Naive thymus-derived CD4-positive, alpha-beta T cell (primary cell): Measurements from ENCODE around the gene TMA7B. TPM values are rescaled to one million over a fixed set of nuclear protein-coding genes. Genes with fewer than 3 reads are reported as not detected.
"Not testable (repeated sequence)": the region's sequence is repeated elsewhere in the genome, so short reads cannot be mapped to it uniquely, and the experiment has no call there.

Experiments used
- ATAC-seq: fragments of 150-1000 bp; cut with Tn5 transposase; 2 replicates; pipeline ENCODE4 v1.10.0; 2021; ENCODE audit warnings: mild to moderate bottlenecking, moderate library complexity
- CTCF ChIA-PET: fragments of 350-600 bp; sonication (Branson Sonifier 250); formaldehyde crosslinking; loops from one replicate; lab custom pipeline; 2021; ENCODE audit warnings: antibody characterized with exemption; lab: Charles Lee
- POLR2A ChIA-PET: fragments of 350-600 bp; sonication (Branson Sonifier 250); formaldehyde crosslinking; loops from one replicate; lab custom pipeline; 2021; ENCODE audit warnings: antibody characterized with exemption, inconsistent platforms; lab: Charles Lee
- DNase-seq, 9 donors: peaks; one replicate each; pipeline versions ENCODE4 v3.0.0 to v3.0.0-alpha.2; 2020 to 2022; ENCODE audit warnings: mixed read lengths in 1 of 9
- H3K27ac ChIP-seq: one replicate; pipeline ENCODE4 v1.7.0; 2013; ENCODE audit warnings: mild to moderate bottlenecking, low read depth, low read length, moderate library complexity
- H3K27me3 ChIP-seq, 2 donors: one replicate each; pipeline ENCODE4 v1.7.0; 2013; ENCODE audit warnings: low read length in 2 of 2, mild to moderate bottlenecking in 2 of 2, moderate library complexity in 2 of 2; ENCODE audit not compliant: control insufficient read depth in 2 of 2, insufficient read depth in 2 of 2
- H3K36me3 ChIP-seq, 3 experiments: 1 replicate in 2 of 3; 2 replicates in 1 of 3; pipeline ENCODE4 v1.7.0; 2013; ENCODE audit warnings: low read length in 3 of 3, mild to moderate bottlenecking in 3 of 3, moderate library complexity in 1 of 3; ENCODE audit not compliant: insufficient read depth in 3 of 3, control insufficient read depth in 2 of 3
- H3K4me1 ChIP-seq, 2 donors: one replicate each; pipeline ENCODE4 v1.7.0; 2013; ENCODE audit warnings: low read length in 2 of 2, mild to moderate bottlenecking in 2 of 2, moderate library complexity in 1 of 2; ENCODE audit not compliant: control insufficient read depth in 2 of 2, insufficient read depth in 2 of 2
- H3K4me3 ChIP-seq: 2 replicates; pipeline ENCODE4 v1.7.0; 2013; ENCODE audit warnings: mild to moderate bottlenecking, low read length
- H3K9me3 ChIP-seq, 3 experiments: 1 replicate in 2 of 3; 2 replicates in 1 of 3; pipeline ENCODE4 v1.7.0; 2013; ENCODE audit warnings: low read length in 3 of 3; ENCODE audit not compliant: control insufficient read depth in 2 of 3
- H3K27ac Mint-ChIP-seq, 9 donors: one replicate each; pipeline ENCODE4 v1.8.0; 2020 to 2022; ENCODE audit warnings: mixed read lengths in 9 of 9, mild to moderate bottlenecking in 8 of 9, moderate library complexity in 5 of 9, inconsistent platforms in 2 of 9
- H3K27me3 Mint-ChIP-seq, 5 donors: one replicate each; pipeline ENCODE4 v1.8.0; 2021 to 2022; ENCODE audit warnings: mixed read lengths in 5 of 5, mild to moderate bottlenecking in 1 of 5
- H3K36me3 Mint-ChIP-seq, 5 donors: one replicate each; pipeline ENCODE4 v1.8.0; 2020 to 2022; ENCODE audit warnings: mixed read lengths in 5 of 5, mild to moderate bottlenecking in 3 of 5, inconsistent platforms in 1 of 5
- H3K4me1 Mint-ChIP-seq, 7 donors: one replicate each; pipeline ENCODE4 v1.8.0; 2020 to 2022; ENCODE audit warnings: mixed read lengths in 7 of 7, mild to moderate bottlenecking in 3 of 7, inconsistent platforms in 1 of 7
- H3K4me3 Mint-ChIP-seq, 10 donors: one replicate each; pipeline ENCODE4 v1.8.0; 2020 to 2022; ENCODE audit warnings: mild to moderate bottlenecking in 10 of 10, mixed read lengths in 10 of 10, moderate library complexity in 6 of 10, inconsistent platforms in 2 of 10
- H3K9me3 Mint-ChIP-seq, 11 donors: one replicate each; pipeline ENCODE4 v1.8.0; 2020 to 2022; ENCODE audit warnings: mixed read lengths in 11 of 11, mild to moderate bottlenecking in 4 of 11, inconsistent platforms in 1 of 11, moderate library complexity in 1 of 11
- intact Hi-C, 2 donors: fragments of 100-400 bp; cut with micrococcal nuclease; formaldehyde crosslinking; loops; one replicate each; pipeline ENCODE4 v1.15.1; 2023
- polyA plus RNA-seq, 2 donors: library from polyadenylated mRNA; unstranded; fragments of 300-500 nt; fragmentation: Illumina TruSeq; gene quantifications; one replicate each; pipeline ENCODE4 v1.2.3, GENCODE V29; 2021
- total RNA-seq, 6 experiments: library from RNA in 5 of 6; stranded (reverse) in 5 of 6; gene quantifications; 1 replicate in 5 of 6; 2 replicates in 1 of 6; pipeline ENCODE4 v1.2.3 and lab custom pipeline; 2021 to 2026

Gene TMA7B
- total and polyA plus RNA-seq, 7 experiments from 2014 or later, result 2.6 to 12.8 (median 9.2) TPM

DNA sequence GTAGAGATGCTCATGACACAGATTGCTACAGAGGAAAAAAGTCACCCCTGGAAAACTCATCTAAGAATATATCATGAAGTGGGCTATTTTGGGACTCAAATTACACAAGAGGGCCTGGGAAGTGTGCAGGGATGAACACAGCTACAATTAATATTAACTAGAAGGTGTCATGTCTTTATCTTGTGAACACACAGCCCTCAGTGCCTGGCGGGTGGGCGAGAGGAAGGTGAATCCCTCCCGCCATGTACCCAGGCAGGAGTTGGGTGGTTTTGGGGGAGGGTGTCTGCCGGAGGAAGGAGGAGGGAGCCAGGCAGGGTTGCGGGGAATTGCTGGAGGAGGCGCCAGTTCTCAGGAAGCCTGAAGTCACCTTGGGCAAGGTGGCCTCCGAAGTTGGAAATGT, 29.4 kb downstream of the TMA7B start:
- Mint-ChIP-seq H3K9me3 (peaks cover 0 to 14% (median 0%) of the 10 kb centered on the region in 11 donors), H3K4me1 (peaks cover 13 to 27% (median 22%) of the 10 kb centered on the region in 7 donors), H3K4me3 (peak overlapping the region in 1 of 10 donors; percentile 5), H3K27me3 (peaks cover 0 to 42% (median 6%) of the 10 kb centered on the region in 5 donors), H3K36me3 (peaks cover 0 to 2% (median 0%) of the 10 kb centered on the region in 5 donors), H3K27ac (peak overlapping the region in 2 of 9 donors; percentile 41 to 67)
- no peaks in the 10 kb centered on the region for H3K36me3 ChIP-seq
- H3K27ac ChIP-seq, result no peak overlapping the region
- peaks cover 0 to 16% of the 10 kb centered on the region in 2 donors for H3K4me1 ChIP-seq
- POLR2A ChIA-PET, result interaction anchor here (0.7 to 1.0 kb wide), 2 partner anchors 47 to 389 kb away, joined by 3 to 4 read pairs; no protein-coding TSS in a partner anchor
- no peak for ATAC-seq
- DNase-seq, result no peak
- intact Hi-C loops, result no loop called here
- no peaks in the 10 kb centered on the region for H3K9me3 ChIP-seq
- CTCF ChIA-PET, result no interaction called here
- H3K27me3 ChIP-seq, result no peaks in the 10 kb centered on the region
- no peak overlapping the region for H3K4me3 ChIP-seq

GRCh38 chr22:39990686-39991085, 30.5 kb downstream of the TMA7B start:
- peaks cover 0 to 3% of the 10 kb centered on the region in 2 donors for H3K27me3 ChIP-seq
- H3K27ac Mint-ChIP-seq, result peak overlapping the region in 2 of 9 donors; percentile 16 to 48
- peaks cover 0 to 14% (median 0%) of the 10 kb centered on the region in 11 donors for H3K9me3 Mint-ChIP-seq
- intact Hi-C loops, result no loop called here
- DNase-seq, result no peak
- no peak overlapping the region for H3K27ac ChIP-seq
- H3K4me1 ChIP-seq, result peaks cover 0 to 10% of the 10 kb centered on the region in 2 donors
- H3K9me3 ChIP-seq, result no peaks in the 10 kb centered on the region
- peaks cover 0 to 44% (median 6%) of the 10 kb centered on the region in 5 donors for H3K27me3 Mint-ChIP-seq
- no peaks in the 10 kb centered on the region for H3K36me3 Mint-ChIP-seq
- no peak overlapping the region for H3K4me3 ChIP-seq
- ATAC-seq, result no peak
- POLR2A ChIA-PET, result no interaction called here
- no peak overlapping the region for H3K4me3 Mint-ChIP-seq
- H3K36me3 ChIP-seq, result no peaks in the 10 kb centered on the region
- peaks cover 6 to 20% (median 17%) of the 10 kb centered on the region in 7 donors for H3K4me1 Mint-ChIP-seq
- CTCF ChIA-PET, result interaction anchor here (1.3 kb wide), 1 partner anchor 34 kb away, joined by 3 read pairs; no protein-coding TSS in a partner anchor

- Histone ChIP-seq H3K27ac (no peak overlapping the region), H3K4me3 (no peak overlapping the region), H3K9me3 (no peaks in the 10 kb centered on the region), H3K4me1 (peaks cover 0 to 6% of the 10 kb centered on the region in 2 donors), H3K27me3 (peaks cover 0 to 6% of the 10 kb centered on the region in 2 donors), H3K36me3 (no peaks in the 10 kb centered on the region)
- Mint-ChIP-seq H3K4me3 (no peak overlapping the region), H3K9me3 (peaks cover 0 to 13% (median 0%) of the 10 kb centered on the region in 11 donors), H3K27me3 (peaks cover 0 to 50% (median 10%) of the 10 kb centered on the region in 5 donors), H3K36me3 (no peaks in the 10 kb centered on the region), H3K27ac (peak overlapping the region in 1 of 9 donors; percentile 16), H3K4me1 (peaks cover 3 to 19% (median 10%) of the 10 kb centered on the region in 7 donors)
- no peak for DNase-seq
- intact Hi-C loops, result no loop called here
- POLR2A ChIA-PET, result interaction anchor here (0.9 to 1.3 kb wide), 2 partner anchors 11 to 13 kb away, joined by 3 read pairs; no protein-coding TSS in a partner anchor
- CTCF ChIA-PET, result interaction anchor here (1.0 to 1.3 kb wide), 2 partner anchors 30 to 33 kb away, joined by 3 to 4 read pairs; no protein-coding TSS in a partner anchor
- ATAC-seq, result no peak
Observed at GRCh38 chr22:39991159-39991860, 31.1 kb downstream of the TMA7B start.

GRCh38 chr22:39992088-39992826, 32.1 kb downstream of the TMA7B start:
- Histone ChIP-seq H3K4me1 (peaks cover 0 to 6% of the 10 kb centered on the region in 2 donors), H3K36me3 (no peaks in the 10 kb centered on the region), H3K9me3 (no peaks in the 10 kb centered on the region), H3K4me3 (no peak overlapping the region), H3K27ac (no peak overlapping the region), H3K27me3 (peaks cover 0 to 6% of the 10 kb centered on the region in 2 donors)
- ATAC-seq, result no peak
- no peak overlapping the region for H3K4me3 Mint-ChIP-seq
- H3K4me1 Mint-ChIP-seq, result peaks cover 3 to 16% (median 8%) of the 10 kb centered on the region in 7 donors
- ChIA-PET CTCF (interaction anchor here (1.0 kb wide), 1 partner anchor 29 kb away, joined by 4 read pairs; no protein-coding TSS in a partner anchor), POLR2A (interaction anchor here (0.9 to 1.3 kb wide), 2 partner anchors 12 kb away, joined by 3 read pairs; no protein-coding TSS in a partner anchor)
- no peaks in the 10 kb centered on the region for H3K36me3 Mint-ChIP-seq
- H3K9me3 Mint-ChIP-seq, result peaks cover 0 to 10% (median 0%) of the 10 kb centered on the region in 11 donors
- DNase-seq, result no peak
- intact Hi-C loops, result no loop called here
- peak overlapping the region in 3 of 9 donors; percentile 39 to 53 (median 51) for H3K27ac Mint-ChIP-seq
- peaks cover 0 to 59% (median 14%) of the 10 kb centered on the region in 5 donors for H3K27me3 Mint-ChIP-seq

- CTCF ChIA-PET, intact Hi-C loops, ATAC-seq, H3K36me3 Mint-ChIP-seq, H3K4me3 Mint-ChIP-seq, DNase-seq, H3K36me3 ChIP-seq, H3K9me3 ChIP-seq, H3K4me1 ChIP-seq, H3K27me3 ChIP-seq, H3K27ac ChIP-seq, H3K4me3 ChIP-seq: not testable (repeated sequence)
- peak overlapping the region in 5 of 9 donors; percentile 27 to 65 (median 51) for H3K27ac Mint-ChIP-seq
- peaks cover 3 to 15% (median 8%) of the 10 kb centered on the region in 7 donors for H3K4me1 Mint-ChIP-seq
- H3K9me3 Mint-ChIP-seq, result peaks cover 0 to 10% (median 0%) of the 10 kb centered on the region in 11 donors
- H3K27me3 Mint-ChIP-seq, result peaks cover 0 to 62% (median 17%) of the 10 kb centered on the region in 5 donors
- POLR2A ChIA-PET, result interaction anchor here (2.0 to 2.1 kb wide), 2 partner anchors 9 to 17 kb away, joined by 7 to 8 read pairs; no protein-coding TSS in a partner anchor
Observed at GRCh38 chr22:39992894-39993293, 32.7 kb downstream of the TMA7B start.

GRCh38 chr22:39994041-39994565, 33.9 kb downstream of the TMA7B start:
- intact Hi-C loops, result no loop called here

More at GRCh38 chr22:39994041-39994565, 33.9 kb downstream of the TMA7B start:
- H3K27ac ChIP-seq, result peak overlapping the region; percentile 56
- no peaks in the 10 kb centered on the region for H3K9me3 ChIP-seq
- DNase-seq (peak in 7 of 9 donors; percentile 69 to 90 (median 83)), ATAC-seq (peak; percentile 89)
- Mint-ChIP-seq H3K4me3 (peak overlapping the region; percentile 47 to 85 (median 80)), H3K36me3 (no peaks in the 10 kb centered on the region), H3K9me3 (peaks cover 0 to 5% (median 0%) of the 10 kb centered on the region in 11 donors), H3K27ac (peak overlapping the region in 8 of 9 donors; percentile 61 to 93 (median 86)), H3K4me1 (peaks cover 0 to 15% (median 9%) of the 10 kb centered on the region in 7 donors), H3K27me3 (peaks cover 0 to 61% (median 17%) of the 10 kb centered on the region in 5 donors)
- ChIA-PET CTCF (interaction anchor here (1.1 to 1.2 kb wide), 2 partner anchors 31 to 123 kb away, joined by 3 to 5 read pairs; no protein-coding TSS in a partner anchor), POLR2A (interaction anchor here (0.5 to 2.1 kb wide), 10 partner anchors 10 to 351 kb away, joined by 3 to 8 read pairs (median 4); no protein-coding TSS in a partner anchor)
- H3K27me3 ChIP-seq, result peaks cover 0 to 6% of the 10 kb centered on the region in 2 donors
- peaks cover 0 to 6% of the 10 kb centered on the region in 2 donors for H3K4me1 ChIP-seq
- H3K36me3 ChIP-seq, result no peaks in the 10 kb centered on the region
- H3K4me3 ChIP-seq, result peak overlapping the region; percentile 33
